Measurements from ENCODE around the gene LRRK1.
A peak's percentile ranks its signal among the peaks of the same experiment; 100 is the strongest.

LRRK1 gene

GRCh38 chr15:101110681-101111569 lies 191.8 kb downstream of the LRRK1 start:
- peaks cover 60% of the 10 kb centered on the region for H3K4me1 Mint-ChIP-seq
- no peak overlapping the region for H3K4me3 Mint-ChIP-seq
- H3K36me3 Mint-ChIP-seq (ENCODE audit: low read depth): no peaks in the 10 kb centered on the region
- TF ChIP-seq CTCF (IDR thresholded peaks at IDR 0.05; ENCODE audit: unreplicated experiment in 3 of 3): no peak
- H3K9me3 Mint-ChIP-seq: no peaks in the 10 kb centered on the region
- peak overlapping the region; percentile 7 to 85 (median 69) for H3K27ac Mint-ChIP-seq
- no peaks in the 10 kb centered on the region for H3K27me3 Mint-ChIP-seq (ENCODE audit: low read depth)

GRCh38 chr15:101111570-101112262 lies 192.6 kb downstream of the LRRK1 start:
- Mint-ChIP-seq H3K27ac (peak overlapping the region; percentile 7 to 85 (median 56)), H3K9me3 (no peaks in the 10 kb centered on the region), H3K36me3 (ENCODE audit: low read depth) (no peaks in the 10 kb centered on the region), H3K4me3 (no peak overlapping the region), H3K4me1 (peaks cover 61% of the 10 kb centered on the region), H3K27me3 (ENCODE audit: low read depth) (no peaks in the 10 kb centered on the region)
- TF ChIP-seq CTCF (IDR thresholded peaks at IDR 0.05; ENCODE audit: unreplicated experiment in 3 of 3): no peak

GRCh38 chr15:101112336-101113113 lies 193.4 kb downstream of the LRRK1 start:
- peak overlapping the region; percentile 53 to 99 (median 89) for H3K27ac Mint-ChIP-seq
- no peaks in the 10 kb centered on the region for H3K9me3 Mint-ChIP-seq
- H3K27me3 Mint-ChIP-seq (ENCODE audit: low read depth): no peaks in the 10 kb centered on the region
- TF ChIP-seq CTCF (IDR thresholded peaks at IDR 0.05; ENCODE audit: unreplicated experiment in 3 of 3): no peak
- no peaks in the 10 kb centered on the region for H3K36me3 Mint-ChIP-seq (ENCODE audit: low read depth)
- no peak overlapping the region for H3K4me3 Mint-ChIP-seq
- peaks cover 61% of the 10 kb centered on the region for H3K4me1 Mint-ChIP-seq

GRCh38 chr15:101113114-101114005 lies 194.2 kb downstream of the LRRK1 start:
- Mint-ChIP-seq H3K27ac (peak overlapping the region; percentile 97 to 100 (median 99)), H3K36me3 (ENCODE audit: low read depth) (no peaks in the 10 kb centered on the region), H3K27me3 (ENCODE audit: low read depth) (no peaks in the 10 kb centered on the region), H3K4me3 (no peak overlapping the region), H3K9me3 (no peaks in the 10 kb centered on the region), H3K4me1 (peaks cover 58% of the 10 kb centered on the region)
- no peak for TF ChIP-seq CTCF (IDR thresholded peaks at IDR 0.05; ENCODE audit: unreplicated experiment in 3 of 3)

- H3K9me3 Mint-ChIP-seq: no peaks in the 10 kb centered on the region
- no peak overlapping the region for H3K4me3 Mint-ChIP-seq
- no peak for TF ChIP-seq CTCF (IDR thresholded peaks at IDR 0.05; ENCODE audit: unreplicated experiment in 3 of 3)
- H3K27ac Mint-ChIP-seq: peak overlapping the region; percentile 97 to 100 (median 99)
- H3K4me1 Mint-ChIP-seq: peaks cover 61% of the 10 kb centered on the region
- no peaks in the 10 kb centered on the region for H3K36me3 Mint-ChIP-seq (ENCODE audit: low read depth)
- peaks cover 3% of the 10 kb centered on the region for H3K27me3 Mint-ChIP-seq (ENCODE audit: low read depth)
These were observed 195.0 kb downstream of the LRRK1 start for GRCh38 chr15:101114166-101114565.
